IMR-90 (cell line): ENCODE results near the gene PNMA6E. TPM values are rescaled to one million over a fixed set of nuclear protein-coding genes. Genes with fewer than 3 reads are reported as not detected.

Source experiments
- ATAC-seq: fragments of 200-7000 bp; cut with Tn5 transposase; 2 replicates; pipeline ENCODE4 v1.9.1; 2020; ENCODE audit warnings: low read depth, mild to moderate bottlenecking, moderate library complexity
- BruUV-seq: library from RNA; stranded (reverse); fragments of 400-500 nt; replicated peaks from 2 replicates; lab custom pipeline; 2021; lab: Mats Ljungman, UMichigan
- CTCF ChIA-PET: fragments of 300-600 bp; formaldehyde crosslinking; extraction: SDS; loops from one replicate; lab custom pipeline; 2021; ENCODE audit warnings: antibody characterized with exemption; lab: Yijun Ruan, JAX
- POLR2A ChIA-PET: fragments of 300-600 bp; sonication (Branson Sonifier 250); formaldehyde crosslinking; loops from one replicate; lab custom pipeline; 2022; ENCODE audit warnings: antibody characterized with exemption; ENCODE audit not compliant: unreplicated experiment; lab: Charles Lee
- DNase-seq: peaks from one replicate; pipeline ENCODE4 v3.0.0; 2013
- H2AFZ ChIP-seq: replicated peaks from 2 replicates; pipeline ENCODE3; 2013; ENCODE audit warnings: low read length, mild to moderate bottlenecking; ENCODE audit not compliant: poor library complexity
- H2AK5ac ChIP-seq: 2 replicates; pipeline ENCODE4 v1.6.1; 2013; ENCODE audit warnings: low read depth, low read length, inconsistent platforms
- H2AK9ac ChIP-seq: replicated peaks from 2 replicates; pipeline ENCODE3; 2013; ENCODE audit warnings: mild to moderate bottlenecking, low read depth, low read length, moderate library complexity; ENCODE audit not compliant: poor library complexity
- H2BK120ac ChIP-seq: 2 replicates; pipeline ENCODE4 v1.6.1; 2013; ENCODE audit warnings: low read depth, low read length, inconsistent platforms
- H2BK15ac ChIP-seq: 3 replicates; pipeline ENCODE4 v1.6.1; 2013; ENCODE audit warnings: low read depth, low read length, inconsistent platforms
- H2BK20ac ChIP-seq: 2 replicates; pipeline ENCODE4 v1.6.1; 2013; ENCODE audit warnings: low read depth, mild to moderate bottlenecking, inconsistent platforms, low read length, moderate library complexity
- H2BK5ac ChIP-seq: 2 replicates; pipeline ENCODE4 v1.6.1; 2013; ENCODE audit warnings: mild to moderate bottlenecking, low read depth, low read length, inconsistent platforms; ENCODE audit not compliant: poor library complexity, severe bottlenecking
- H3K14ac ChIP-seq: replicated peaks from 2 replicates; pipeline ENCODE4 v1.6.1; 2013; ENCODE audit warnings: low read depth, low read length, inconsistent platforms
- H3K18ac ChIP-seq: 2 replicates; pipeline ENCODE4 v1.6.1; 2013; ENCODE audit warnings: low read depth, low read length, control low read depth
- H3K23ac ChIP-seq: 2 replicates; pipeline ENCODE4 v1.6.1; 2013; ENCODE audit warnings: low read depth, low read length, inconsistent platforms
- H3K27ac ChIP-seq: 2 replicates; pipeline ENCODE4 v1.5.1; 2013; ENCODE audit warnings: mild to moderate bottlenecking, control low read depth, low read length; ENCODE audit not compliant: insufficient read depth
- H3K27me3 ChIP-seq: 2 replicates; pipeline ENCODE4 v1.6.1; 2013; ENCODE audit warnings: low read length; ENCODE audit not compliant: control insufficient read depth, insufficient read depth
- H3K36me3 ChIP-seq: 2 replicates; pipeline ENCODE4 v1.6.1; 2013; ENCODE audit warnings: low read length, mixed read lengths; ENCODE audit not compliant: control insufficient read depth, insufficient read depth
- H3K4ac ChIP-seq: 2 replicates; pipeline ENCODE4 v1.6.1; 2013; ENCODE audit warnings: low read depth, low read length, inconsistent platforms
- H3K4me1 ChIP-seq: 2 replicates; pipeline ENCODE4 v1.6.1; 2013; ENCODE audit warnings: low read length, mixed read lengths; ENCODE audit not compliant: control insufficient read depth, insufficient read depth
- H3K4me2 ChIP-seq: 2 replicates; pipeline ENCODE4 v1.6.1; 2013; ENCODE audit warnings: low read depth, mild to moderate bottlenecking, control low read depth, low read length, moderate library complexity
- H3K4me3 ChIP-seq: 2 replicates; pipeline ENCODE4 v1.5.1; 2013; ENCODE audit warnings: low read depth, mild to moderate bottlenecking, control low read depth, low read length, moderate library complexity; ENCODE audit not compliant: insufficient read depth
- H3K56ac ChIP-seq: 2 replicates; pipeline ENCODE4 v1.6.1; 2013; ENCODE audit warnings: low read length, inconsistent platforms; ENCODE audit not compliant: insufficient read depth; ENCODE audit errors: extremely low read depth
- H3K79me1 ChIP-seq, 2 experiments: 2 replicates each; pipeline ENCODE4 v1.6.1; 2013; ENCODE audit warnings: low read length in 2 of 2, inconsistent platforms in 1 of 2, low read depth in 1 of 2
- H3K9ac ChIP-seq: 2 replicates; pipeline ENCODE4 v1.6.1; 2013; ENCODE audit warnings: low read depth, low read length, control low read depth
- H3K9me1 ChIP-seq: 2 replicates; pipeline ENCODE4 v1.6.1; 2013; ENCODE audit warnings: low read length, inconsistent platforms; ENCODE audit not compliant: insufficient read depth
- H3K9me3 ChIP-seq: 2 replicates; pipeline ENCODE4 v1.6.1; 2013; ENCODE audit warnings: low read length; ENCODE audit not compliant: control insufficient read depth, insufficient read depth
- H4K20me1 ChIP-seq: 2 replicates; pipeline ENCODE4 v1.6.1; 2013; ENCODE audit warnings: low read length, inconsistent platforms; ENCODE audit not compliant: insufficient read depth
- H4K5ac ChIP-seq: 2 replicates; pipeline ENCODE4 v1.6.1; 2013; ENCODE audit warnings: mild to moderate bottlenecking, low read depth, low read length, control low read depth
- H4K8ac ChIP-seq, 2 experiments: 2 replicates each; pipeline ENCODE4 v1.6.1; 2013; ENCODE audit warnings: low read depth in 2 of 2, low read length in 2 of 2, control low read depth in 1 of 2, inconsistent platforms in 1 of 2
- H4K91ac ChIP-seq: 2 replicates; pipeline ENCODE4 v1.6.1; 2013; ENCODE audit warnings: low read depth, low read length, inconsistent platforms; ENCODE audit not compliant: insufficient read depth
- BHLHE40 ChIP-seq: fragments of 150-350 bp; IDR thresholded peaks from 2 replicates; pipeline ENCODE4 v1.6.1; 2016; ENCODE audit warnings: mild to moderate bottlenecking, low read depth, low read length
- CEBPB ChIP-seq: IDR thresholded peaks from 2 replicates; pipeline ENCODE4 v1.6.1; 2012; ENCODE audit warnings: low read depth, low read length, improper control_type of control experiment
- CHD1 ChIP-seq: IDR thresholded peaks from 2 replicates; pipeline ENCODE4 v1.6.1; 2012; ENCODE audit warnings: low read depth, low read length, improper control_type of control experiment
- CTCF ChIP-seq: conservative IDR thresholded peaks from 2 replicates; pipeline ENCODE4 v1.5.1; 2012; ENCODE audit warnings: mild to moderate bottlenecking, low read depth, low read length, improper control_type of control experiment
- ELK1 ChIP-seq: fragments of 150-350 bp; IDR thresholded peaks from 2 replicates; pipeline ENCODE4 v1.6.1; 2016; ENCODE audit warnings: low read depth, mild to moderate bottlenecking, low read length, moderate library complexity, borderline replicate concordance
- FOS ChIP-seq: fragments of 150-350 bp; IDR thresholded peaks from 2 replicates; pipeline ENCODE4 v1.6.1; 2016; ENCODE audit warnings: low read depth, low read length
- MXI1 ChIP-seq: IDR thresholded peaks from 2 replicates; pipeline ENCODE4 v1.6.1; 2012; ENCODE audit warnings: low read depth, mild to moderate bottlenecking, low read length, moderate library complexity, borderline replicate concordance
- NFE2L2 ChIP-seq: fragments of 150-350 bp; IDR thresholded peaks from 2 replicates; pipeline ENCODE4 v1.6.1; 2016; ENCODE audit warnings: low read depth, mild to moderate bottlenecking, low read length
- POLR2A ChIP-seq: IDR thresholded peaks from 2 replicates; pipeline ENCODE4 v1.6.1; 2012; ENCODE audit warnings: mild to moderate bottlenecking, low read depth, low read length
- RAD21 ChIP-seq: IDR thresholded peaks from 2 replicates; pipeline ENCODE4 v1.6.1; 2012; ENCODE audit warnings: low read length, improper control_type of control experiment
- RCOR1 ChIP-seq: IDR thresholded peaks from 2 replicates; pipeline ENCODE4 v1.6.1; 2012; ENCODE audit warnings: mild to moderate bottlenecking, low read length, improper control_type of control experiment; ENCODE audit not compliant: insufficient replicate concordance
- RFX5 ChIP-seq: IDR thresholded peaks from 2 replicates; pipeline ENCODE4 v1.8.0; 2012; ENCODE audit warnings: low read depth, mild to moderate bottlenecking, low read length, moderate library complexity
- SMC3 ChIP-seq: fragments of 150-350 bp; IDR thresholded peaks from 2 replicates; pipeline ENCODE4 v1.6.1; 2016; ENCODE audit warnings: low read depth, mild to moderate bottlenecking, antibody characterized with exemption, low read length, moderate library complexity
- USF2 ChIP-seq: fragments of 150-350 bp; IDR thresholded peaks from 2 replicates; pipeline ENCODE4 v1.6.1; 2017; ENCODE audit warnings: mild to moderate bottlenecking, antibody characterized with exemption, low read length, low read depth
- WGBS, 2 experiments: methylation state at CpG; one replicate each; pipeline versions ENCODE4 v1.1.5 to v1.1.7; 2013; ENCODE audit warnings: missing lambda C conversion rate in 2 of 2; ENCODE audit not compliant: insufficient read length in 1 of 2; ENCODE audit errors: extremely low coverage in 2 of 2; 5-methylcytosine and 5-hydroxymethylcytosine counted together
- dilution Hi-C: fragments of 300-500 bp; cut with HindIII; formaldehyde crosslinking; loops from one replicate; pipeline ENCODE4 v1.14.3; 2018; ENCODE audit warnings: low sequenced_read_pairs; ENCODE audit not compliant: unreplicated experiment
- in situ Hi-C: fragments of 300-500 bp; cut with MboI; formaldehyde crosslinking; loops from 3 replicates; pipeline ENCODE4 v1.14.3; 2019; ENCODE audit warnings: low sequenced_read_pairs, inconsistent platforms, mixed read lengths
- intact Hi-C: fragments of 100-400 bp; cut with micrococcal nuclease; formaldehyde crosslinking; loops from 2 replicates; pipeline ENCODE4 v1.10.0; 2022
- polyA plus RNA-seq, 3 experiments: library from polyadenylated mRNA; depleted of rRNA; stranded (reverse); fragments of >200 nt; gene quantifications; 2 replicates each; pipeline ENCODE4 v1.2.3, GENCODE V29; 2012; ENCODE audit warnings: low replicate concordance in 1 of 3
- total RNA-seq: library from RNA; depleted of rRNA; stranded (reverse); fragments of >200 nt; gene quantifications from 2 replicates; pipeline ENCODE4 v1.2.3, GENCODE V29; 2012

PNMA6E gene
- total and polyA plus RNA-seq, 2 of the 4 experiments (the other 2 are of a cell fraction) = not detected

- TF ChIP-seq CTCF = no peak
These were observed 10.3 kb upstream of the PNMA6E start, which contains the start of gene ZFP92 (continued) for GRCh38 chrX:153411255-153411987.

GRCh38 chrX:153410888-153411254 is 9.7 kb upstream of the PNMA6E start:
- Histone ChIP-seq H3K18ac (no peak overlapping the region), H3K9me1 (no peaks in the 10 kb centered on the region), H3K4ac (no peak overlapping the region), H2BK5ac (no peak overlapping the region), H3K56ac (no peak overlapping the region), H4K8ac (no peak overlapping the region), H2BK15ac (no peak overlapping the region), H3K9me3 (peaks cover 1% of the 10 kb centered on the region; the same call in 1 of the 2 replicates), H3K14ac (no peak overlapping the region), H3K4me1 (no peaks in the 10 kb centered on the region), H2BK120ac (no peak overlapping the region), H3K23ac (no peak overlapping the region), H2AK9ac (no peak overlapping the region), H2BK20ac (no peak overlapping the region), H4K20me1 (no peaks in the 10 kb centered on the region), H3K27me3 (peaks cover 8% of the 10 kb centered on the region), H3K79me1 (no peaks in the 10 kb centered on the region), H3K9ac (no peak overlapping the region), H3K4me3 (no peak overlapping the region), H4K5ac (no peak overlapping the region), H3K4me2 (no peak overlapping the region), H3K36me3 (no peaks in the 10 kb centered on the region), H4K91ac (no peak overlapping the region), H2AK5ac (no peak overlapping the region), H2AFZ (peak overlapping the region; percentile 49), H3K27ac (no peak overlapping the region)
- 55% methylated on average over 9 of the region's 12 CpGs; no CpG with 5 or more reads in 1 of the 2 experiments for WGBS, 2 experiments
- in situ Hi-C loops = loop anchor here (25.0 kb wide), 1 partner anchor 224 kb away; the partner anchor contains the start of gene MAGEA1
- dilution Hi-C loops = no loop called here
- CTCF ChIA-PET = no interaction called here
- intact Hi-C loops = no loop called here
- no peak for DNase-seq
- ATAC-seq = no peak
- BruUV-seq = no TSS peak
- POLR2A ChIA-PET = no interaction called here
- TF ChIP-seq RAD21 (no peak), MXI1 (no peak), RFX5 (no peak), FOS (no peak), RCOR1 (no peak), NFE2L2 (no peak), POLR2A (no peak), USF2 (no peak), SMC3 (no peak), CHD1 (no peak), ELK1 (no peak), BHLHE40 (no peak), CEBPB (no peak)
